ENCODE data around the gene KCTD18. TPM values are rescaled to one million over a fixed set of nuclear protein-coding genes. Genes with fewer than 3 reads are reported as not detected.

The KCTD18 gene
- polyA plus RNA-seq, 1 of the 3 experiments (the other 2 are of a cell fraction), result 8.0 TPM

DNA sequence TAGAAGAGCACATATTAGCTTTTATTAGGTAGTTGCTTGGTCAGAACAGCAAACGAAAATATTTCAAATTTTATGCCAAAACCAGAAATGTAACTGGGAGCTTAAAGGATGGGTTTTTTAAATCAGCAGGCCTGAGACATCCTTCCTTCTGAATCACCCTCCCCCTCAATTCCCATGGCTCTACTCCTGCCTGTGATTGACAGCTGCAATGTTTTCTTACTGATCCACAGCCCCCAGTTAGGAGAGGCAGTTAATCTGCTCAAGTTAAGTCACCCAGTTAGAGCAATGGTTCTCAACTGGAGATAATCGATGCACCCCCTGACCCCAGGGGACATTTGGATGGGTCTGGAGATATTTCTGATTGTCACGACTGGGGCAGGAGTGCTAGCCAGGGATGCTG, 24.9 kb downstream of the KCTD18 start:
- Histone ChIP-seq H3K4me2 (no peak overlapping the region), H3K9ac (no peak overlapping the region), H3K79me2 (ENCODE audit: insufficient read depth) (no peaks in the 10 kb centered on the region), H3K27ac (ENCODE audit: low read depth in 2 of 2, low read length in 1 of 2) (no peak overlapping the region), H3K36me3 (replicated peaks in 1 of 2; ENCODE audit: control insufficient read depth in 1 of 2, insufficient read depth in 2 of 2, low read length in 1 of 2) (peaks cover 7 to 18% of the 10 kb centered on the region in 2 experiments), H3K9me2 (no peaks in the 10 kb centered on the region), H2AFZ (ENCODE audit: low read depth) (no peak overlapping the region), H3F3A (replicated peaks; ENCODE audit: insufficient read depth) (peaks cover 17% of the 10 kb centered on the region), H4K20me1 (ENCODE audit: insufficient read depth) (no peaks in the 10 kb centered on the region), H3K4me1 (ENCODE audit: control insufficient read depth in 1 of 2, insufficient read depth in 2 of 2, low read depth in 1 of 2, low read length in 1 of 2) (peaks cover 15 to 20% of the 10 kb centered on the region in 2 experiments; a peak in 3 of 4 replicates), H3K9me3 (no peaks in the 10 kb centered on the region), H3K4me3 (ENCODE audit: low read depth in 2 of 2, low read length in 1 of 2) (no peak overlapping the region), H3K27me3 (ENCODE audit: insufficient read depth) (no peaks in the 10 kb centered on the region)
- DNase-seq, result no peak
- CTCF ChIA-PET, result interaction anchor here (0.7 to 8.8 kb wide), 10 partner anchors 13 to 510 kb away, joined by 3 to 111 read pairs (median 8); partner anchors contain the start of gene KCTD18
- WGBS (ENCODE audit: low lambda C conversion rate), result 69% methylated on average over 3 of the region's 3 CpGs
- POLR2A ChIA-PET, result no interaction called here
- TF ChIP-seq, protein P1, sequence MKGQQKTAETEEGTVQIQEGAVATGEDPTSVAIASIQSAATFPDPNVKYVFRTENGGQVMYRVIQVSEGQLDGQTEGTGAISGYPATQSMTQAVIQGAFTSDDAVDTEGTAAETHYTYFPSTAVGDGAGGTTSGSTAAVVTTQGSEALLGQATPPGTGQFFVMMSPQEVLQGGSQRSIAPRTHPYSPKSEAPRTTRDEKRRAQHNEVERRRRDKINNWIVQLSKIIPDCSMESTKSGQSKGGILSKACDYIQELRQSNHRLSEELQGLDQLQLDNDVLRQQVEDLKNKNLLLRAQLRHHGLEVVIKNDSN (IDR thresholded peaks at IDR 0.05; ENCODE audit: borderline replicate concordance, low read depth), result no peak
- no peak for TF ChIP-seq MXI1 (IDR thresholded peaks at IDR 0.05; ENCODE audit: low read depth, low read length)
- TF ChIP-seq NRF1 (IDR thresholded peaks at IDR 0.05; ENCODE audit: low read depth, low read length), result no peak
- TF ChIP-seq, protein P2, sequence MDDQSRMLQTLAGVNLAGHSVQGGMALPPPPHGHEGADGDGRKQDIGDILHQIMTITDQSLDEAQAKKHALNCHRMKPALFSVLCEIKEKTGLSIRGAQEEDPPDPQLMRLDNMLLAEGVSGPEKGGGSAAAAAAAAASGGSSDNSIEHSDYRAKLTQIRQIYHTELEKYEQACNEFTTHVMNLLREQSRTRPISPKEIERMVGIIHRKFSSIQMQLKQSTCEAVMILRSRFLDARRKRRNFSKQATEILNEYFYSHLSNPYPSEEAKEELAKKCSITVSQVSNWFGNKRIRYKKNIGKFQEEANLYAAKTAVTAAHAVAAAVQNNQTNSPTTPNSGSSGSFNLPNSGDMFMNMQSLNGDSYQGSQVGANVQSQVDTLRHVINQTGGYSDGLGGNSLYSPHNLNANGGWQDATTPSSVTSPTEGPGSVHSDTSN (IDR thresholded peaks at IDR 0.05), result peak; percentile 13; the same call in 1 of the 2 replicates

DNA sequence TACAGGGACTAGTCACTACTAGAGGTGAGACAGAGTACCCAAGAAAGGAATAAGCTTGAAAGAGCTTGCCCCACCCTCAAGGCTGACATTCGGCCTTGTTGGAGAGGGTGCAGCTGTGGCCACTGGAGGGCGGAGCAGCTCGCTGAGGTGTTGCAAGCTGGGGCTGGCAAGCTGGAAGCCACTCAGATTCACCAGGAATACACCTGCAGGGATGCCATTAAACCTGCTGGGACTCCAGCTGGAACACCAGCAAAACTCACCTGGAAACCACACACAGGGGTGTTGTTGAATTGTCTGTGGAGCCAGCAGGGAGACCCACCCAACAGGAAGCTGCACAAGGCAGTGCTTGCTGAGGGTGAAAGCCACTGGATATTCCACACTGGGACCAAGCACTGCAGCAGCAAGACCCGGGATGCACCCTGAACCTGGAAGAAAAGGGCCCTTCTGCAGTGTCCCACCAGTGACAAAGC, 26.1 kb downstream of the KCTD18 start:
- no peak overlapping the region for H3K9ac ChIP-seq
- TF ChIP-seq EP300 (IDR thresholded peaks at IDR 0.05; ENCODE audit: borderline replicate concordance in 1 of 2, low read depth in 1 of 2, low read length in 1 of 2) (no peak), RAD21 (IDR thresholded peaks at IDR 0.05; ENCODE audit: low read length) (peak; percentile 30), SMC3 (IDR thresholded peaks at IDR 0.05; ENCODE audit: low read depth, low read length) (peak; percentile 20; the same call in 1 of the 2 replicates)
- TF ChIP-seq, protein P3, sequence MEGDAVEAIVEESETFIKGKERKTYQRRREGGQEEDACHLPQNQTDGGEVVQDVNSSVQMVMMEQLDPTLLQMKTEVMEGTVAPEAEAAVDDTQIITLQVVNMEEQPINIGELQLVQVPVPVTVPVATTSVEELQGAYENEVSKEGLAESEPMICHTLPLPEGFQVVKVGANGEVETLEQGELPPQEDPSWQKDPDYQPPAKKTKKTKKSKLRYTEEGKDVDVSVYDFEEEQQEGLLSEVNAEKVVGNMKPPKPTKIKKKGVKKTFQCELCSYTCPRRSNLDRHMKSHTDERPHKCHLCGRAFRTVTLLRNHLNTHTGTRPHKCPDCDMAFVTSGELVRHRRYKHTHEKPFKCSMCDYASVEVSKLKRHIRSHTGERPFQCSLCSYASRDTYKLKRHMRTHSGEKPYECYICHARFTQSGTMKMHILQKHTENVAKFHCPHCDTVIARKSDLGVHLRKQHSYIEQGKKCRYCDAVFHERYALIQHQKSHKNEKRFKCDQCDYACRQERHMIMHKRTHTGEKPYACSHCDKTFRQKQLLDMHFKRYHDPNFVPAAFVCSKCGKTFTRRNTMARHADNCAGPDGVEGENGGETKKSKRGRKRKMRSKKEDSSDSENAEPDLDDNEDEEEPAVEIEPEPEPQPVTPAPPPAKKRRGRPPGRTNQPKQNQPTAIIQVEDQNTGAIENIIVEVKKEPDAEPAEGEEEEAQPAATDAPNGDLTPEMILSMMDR (IDR thresholded peaks at IDR 0.05), result peak; percentile 34
- WGBS (ENCODE audit: low lambda C conversion rate), result no CpG with 5 or more reads among the region's 4 CpGs
- no peaks in the 10 kb centered on the region for H3K9me2 ChIP-seq
- H3K4me1 ChIP-seq (ENCODE audit: control insufficient read depth in 1 of 2, insufficient read depth in 2 of 2, low read depth in 1 of 2, low read length in 1 of 2), result peaks cover 20 to 25% of the 10 kb centered on the region in 2 experiments
- no peak overlapping the region for H2AFZ ChIP-seq (ENCODE audit: low read depth)
- CTCF ChIA-PET, result interaction anchor here (1.0 to 8.8 kb wide), 8 partner anchors 14 to 509 kb away, joined by 6 to 111 read pairs (median 17); partner anchors contain the start of gene KCTD18
- peak; percentile 34 for DNase-seq
- no peak overlapping the region for H3K4me2 ChIP-seq
- H3K27me3 ChIP-seq (ENCODE audit: insufficient read depth), result no peaks in the 10 kb centered on the region
- H3K79me2 ChIP-seq (ENCODE audit: insufficient read depth), result no peaks in the 10 kb centered on the region
- H4K20me1 ChIP-seq (ENCODE audit: insufficient read depth), result no peaks in the 10 kb centered on the region
- H3K27ac ChIP-seq (ENCODE audit: low read depth in 2 of 2, low read length in 1 of 2), result no peak overlapping the region
- no peak overlapping the region for H3K4me3 ChIP-seq (ENCODE audit: low read depth in 2 of 2, low read length in 1 of 2)
- peaks cover 0 to 13% of the 10 kb centered on the region in 2 experiments for H3K36me3 ChIP-seq (replicated peaks in 1 of 2; ENCODE audit: control insufficient read depth in 1 of 2, insufficient read depth in 2 of 2, low read length in 1 of 2)
- POLR2A ChIA-PET, result interaction anchor here (0.8 kb wide), 2 partner anchors 26 to 177 kb away, joined by 3 read pairs; partner anchors contain the start of genes KCTD18 and SPATS2L
- peaks cover 24% of the 10 kb centered on the region for H3F3A ChIP-seq (replicated peaks; ENCODE audit: insufficient read depth)
- no peaks in the 10 kb centered on the region for H3K9me3 ChIP-seq

Data from SK-N-SH (cell line).